OCI-LY7 (cell line): Measurements from ENCODE around the gene C4orf50.

Source experiments
- EZH2phosphoT487 ChIP-seq: fragments of 200-600 bp; sonication (generic); IDR thresholded peaks from 2 replicates; pipeline ENCODE4 v1.6.1; 2018; ENCODE audit warnings: low read depth, borderline replicate concordance, mild to moderate bottlenecking, mixed run types, antibody characterized with exemption, low read length, moderate library complexity, mixed read lengths
- TF ChIP-seq, protein P1 (sequence below): fragments of 200-600 bp; sonication (generic); conservative IDR thresholded peaks from 2 replicates; pipeline ENCODE4 v1.5.1; 2014; ENCODE audit warnings: mild to moderate bottlenecking, antibody characterized with exemption, low read length, moderate library complexity, mixed read lengths

DNA sequence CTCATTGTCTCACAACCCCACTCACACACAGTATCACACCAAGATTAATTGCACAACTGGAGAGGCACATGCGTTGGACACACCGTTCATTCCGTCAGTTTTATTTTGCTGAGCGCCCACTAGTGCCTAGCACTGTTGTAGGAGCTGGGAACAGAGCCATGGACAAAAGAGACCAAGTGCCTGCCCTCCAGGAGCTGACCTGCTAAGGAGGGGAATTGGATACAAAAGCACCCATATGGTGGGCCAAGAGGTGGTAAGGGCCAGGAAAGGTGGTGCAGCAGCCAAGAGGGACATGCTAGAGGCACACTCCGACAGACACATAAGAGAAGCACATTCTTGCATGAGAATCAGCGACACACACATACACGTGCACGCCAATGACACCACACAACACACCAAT lies 124.6 kb downstream of the C4orf50 start:
- TF ChIP-seq, protein P1, sequence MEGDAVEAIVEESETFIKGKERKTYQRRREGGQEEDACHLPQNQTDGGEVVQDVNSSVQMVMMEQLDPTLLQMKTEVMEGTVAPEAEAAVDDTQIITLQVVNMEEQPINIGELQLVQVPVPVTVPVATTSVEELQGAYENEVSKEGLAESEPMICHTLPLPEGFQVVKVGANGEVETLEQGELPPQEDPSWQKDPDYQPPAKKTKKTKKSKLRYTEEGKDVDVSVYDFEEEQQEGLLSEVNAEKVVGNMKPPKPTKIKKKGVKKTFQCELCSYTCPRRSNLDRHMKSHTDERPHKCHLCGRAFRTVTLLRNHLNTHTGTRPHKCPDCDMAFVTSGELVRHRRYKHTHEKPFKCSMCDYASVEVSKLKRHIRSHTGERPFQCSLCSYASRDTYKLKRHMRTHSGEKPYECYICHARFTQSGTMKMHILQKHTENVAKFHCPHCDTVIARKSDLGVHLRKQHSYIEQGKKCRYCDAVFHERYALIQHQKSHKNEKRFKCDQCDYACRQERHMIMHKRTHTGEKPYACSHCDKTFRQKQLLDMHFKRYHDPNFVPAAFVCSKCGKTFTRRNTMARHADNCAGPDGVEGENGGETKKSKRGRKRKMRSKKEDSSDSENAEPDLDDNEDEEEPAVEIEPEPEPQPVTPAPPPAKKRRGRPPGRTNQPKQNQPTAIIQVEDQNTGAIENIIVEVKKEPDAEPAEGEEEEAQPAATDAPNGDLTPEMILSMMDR = no peak
- TF ChIP-seq EZH2phosphoT487 = no peak
